HG02642 (cell line): ENCODE data around the gene RASGRF2.
A peak's percentile ranks its signal among the peaks of the same experiment; 100 is the strongest.
"Not testable (repeated sequence)": the region's sequence is repeated elsewhere in the genome, so short reads cannot be mapped to it uniquely, and the experiment has no call there.

Source experiments
- ATAC-seq: cut with Tn5 transposase; IDR thresholded peaks from one replicate; pipeline ENCODE4 v1.9.1; 2021; ENCODE audit warnings: mild to moderate bottlenecking; ENCODE audit not compliant: unreplicated experiment, poor library complexity

The RASGRF2 gene

DNA sequence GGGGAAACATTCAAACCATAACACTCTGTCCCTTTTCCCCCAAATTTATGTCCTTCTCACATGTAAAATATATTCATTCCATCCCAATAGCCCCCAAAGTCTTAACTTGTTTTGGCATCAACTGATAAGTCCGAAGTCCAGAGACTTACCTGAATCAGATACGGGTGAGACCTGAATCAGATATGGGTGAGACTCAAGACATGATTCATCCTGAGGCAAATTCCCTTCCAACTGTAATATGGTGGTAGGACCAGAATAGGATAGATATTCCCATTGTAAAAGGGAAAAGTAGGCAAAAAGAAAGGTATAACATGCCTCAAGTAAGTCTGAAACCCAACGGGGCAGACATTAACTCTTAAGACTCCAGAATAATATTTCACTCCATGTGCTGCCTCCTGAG, 157.4 kb downstream of the RASGRF2 start:
- no peak for ATAC-seq

DNA sequence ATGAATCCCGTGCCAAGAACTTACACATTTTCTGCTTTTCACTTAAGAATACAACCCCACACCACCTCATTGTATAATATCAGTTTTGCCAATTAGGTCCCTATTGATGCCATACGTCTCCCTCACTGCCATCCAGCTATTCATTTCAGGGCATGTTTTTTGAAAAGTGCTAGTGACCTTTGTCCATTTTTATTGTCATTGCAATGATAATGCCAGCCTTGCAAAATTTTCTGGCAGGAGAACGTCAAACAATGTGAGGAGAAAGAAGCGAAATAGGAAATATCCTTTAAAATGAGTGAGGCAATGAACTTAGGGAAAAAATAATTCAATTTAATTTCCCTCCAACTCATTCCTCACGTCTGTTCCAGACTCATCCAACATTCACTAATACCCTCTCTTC, 161.1 kb downstream of the RASGRF2 start:
- no peak for ATAC-seq

DNA sequence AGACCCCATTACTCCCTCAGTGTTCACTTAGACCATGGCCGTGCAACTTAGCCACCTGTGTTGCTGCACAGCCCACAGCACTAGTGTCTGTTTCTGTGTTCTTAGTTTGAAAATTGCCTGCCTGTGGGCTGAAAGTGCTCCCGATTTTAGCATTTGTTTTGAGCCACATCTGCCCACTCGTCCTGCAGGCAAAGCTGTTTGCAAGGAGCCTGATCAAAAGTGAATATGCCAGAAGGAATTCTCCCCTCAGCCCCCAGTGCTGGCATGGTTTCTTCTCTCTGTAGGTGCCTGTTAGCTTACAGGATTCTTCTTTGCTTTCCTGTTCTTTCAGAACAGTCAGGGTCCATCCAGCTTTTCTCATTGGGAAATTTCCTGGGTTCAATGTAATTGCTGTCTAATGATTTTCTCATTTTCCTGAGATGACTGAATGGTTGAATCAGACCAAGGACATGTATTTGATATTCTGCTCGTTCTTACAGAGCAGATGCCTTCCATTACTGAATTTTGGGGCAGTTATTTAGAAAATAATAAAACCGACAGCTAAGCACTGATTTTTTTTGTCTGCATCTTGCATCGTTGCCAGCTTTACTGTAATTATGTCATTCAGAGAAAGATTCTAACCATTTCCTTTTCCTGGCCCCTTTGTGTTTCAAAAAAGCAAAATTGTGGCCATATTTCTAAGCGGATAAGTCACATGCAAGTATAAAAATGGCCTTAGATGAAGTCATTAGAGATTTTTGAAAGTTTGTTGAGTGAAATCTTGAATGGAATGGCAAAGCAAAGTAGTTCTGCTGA, 161.9 kb downstream of the RASGRF2 start:
- ATAC-seq, result no peak

DNA sequence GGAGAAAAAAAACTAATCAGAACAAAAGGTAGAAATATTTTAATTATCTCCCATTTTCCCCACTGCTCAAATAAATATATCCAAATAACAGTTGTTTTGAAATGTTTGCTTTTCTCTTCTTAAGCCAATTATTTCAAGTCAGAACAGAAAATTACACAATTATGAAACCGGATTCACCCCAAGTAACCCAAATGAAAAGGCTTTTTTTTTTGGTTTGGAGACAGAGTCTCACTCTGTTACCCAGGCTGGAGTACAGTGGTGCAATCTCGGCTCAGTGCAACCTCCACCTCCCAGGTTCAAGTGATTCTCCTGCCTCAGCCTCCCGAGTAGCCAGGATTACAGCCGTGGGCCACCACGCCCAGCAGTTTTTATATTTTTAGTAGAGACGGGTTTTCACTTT, 164.5 kb downstream of the RASGRF2 start:
- ATAC-seq, result not testable (repeated sequence)

DNA sequence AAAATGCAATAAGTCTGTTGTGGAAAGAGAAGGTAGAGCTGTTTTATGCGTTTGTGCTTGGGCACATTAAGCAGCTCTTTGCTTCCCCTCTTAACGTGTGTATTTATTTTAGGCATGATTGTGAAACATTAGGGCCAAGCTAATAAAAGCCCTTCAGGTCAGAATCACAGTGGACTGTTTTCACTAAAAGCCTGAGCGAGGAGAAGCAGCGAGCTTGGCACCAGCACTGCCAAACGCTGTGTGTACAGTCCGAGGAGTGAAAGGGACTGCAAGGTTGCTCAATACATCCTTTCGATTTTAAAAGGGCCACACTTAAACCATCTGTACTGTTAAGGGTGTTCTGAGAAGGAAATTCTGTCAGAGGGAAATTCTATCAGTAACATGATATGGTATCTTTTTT, 165.8 kb downstream of the RASGRF2 start:
- no peak for ATAC-seq

DNA sequence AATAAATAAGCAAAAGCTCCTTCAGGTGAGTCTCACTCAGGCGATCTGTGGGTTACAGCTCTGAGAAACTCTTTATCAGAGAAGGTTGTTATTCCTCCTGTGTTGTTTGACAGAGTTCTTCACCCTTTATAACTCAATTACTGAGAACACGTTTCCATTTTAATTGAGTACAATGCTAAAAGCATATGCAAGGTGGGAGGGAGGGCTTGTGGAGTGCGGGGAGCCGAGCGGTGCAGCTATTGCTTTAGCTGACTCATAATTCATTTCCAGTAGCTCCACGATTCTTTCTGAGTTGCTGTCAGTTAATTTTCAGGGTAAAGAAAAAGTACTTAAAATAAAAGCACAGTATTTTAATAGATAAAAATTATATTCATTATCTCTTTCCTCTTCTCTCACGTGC, 168.3 kb downstream of the RASGRF2 start:
- no peak for ATAC-seq

DNA sequence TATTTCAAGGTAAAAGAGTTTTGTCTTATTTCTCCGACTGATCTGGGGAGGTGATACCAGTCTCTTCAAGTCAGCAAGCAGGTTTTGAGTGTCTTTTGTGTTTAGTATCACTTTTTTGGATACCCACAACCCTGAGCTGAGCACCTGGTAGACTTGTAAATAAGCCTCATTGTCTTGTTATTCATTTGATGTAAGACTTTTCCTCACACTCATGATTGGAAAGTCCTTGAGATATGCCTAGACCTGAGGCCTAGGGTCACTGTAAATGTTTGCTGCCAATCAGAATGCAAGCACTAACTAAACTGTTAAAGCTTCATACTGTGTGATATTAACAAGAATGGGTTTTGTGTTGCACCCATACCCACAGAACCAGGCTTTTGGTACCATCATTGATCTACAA, 172.2 kb downstream of the RASGRF2 start:
- no peak for ATAC-seq

DNA sequence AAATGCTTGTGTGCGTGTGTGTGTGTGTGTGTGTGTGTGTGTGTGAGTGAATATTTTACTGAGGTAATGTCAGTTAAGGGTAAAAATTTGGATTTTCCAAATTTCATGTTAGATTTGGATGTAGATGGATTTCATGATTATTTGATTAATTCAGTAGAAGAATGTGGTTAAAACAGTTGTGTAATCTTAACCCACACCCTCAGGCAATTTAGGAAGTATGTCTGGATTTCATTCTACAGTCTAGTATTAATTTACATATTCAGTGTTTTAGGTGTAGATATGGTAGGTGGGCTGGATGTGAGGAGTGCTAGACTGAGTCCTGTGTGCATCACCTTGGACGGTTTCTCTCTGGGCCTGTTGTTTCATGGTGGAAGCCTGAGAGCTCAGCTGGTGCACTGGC, 173.9 kb downstream of the RASGRF2 start:
- no peak for ATAC-seq

DNA sequence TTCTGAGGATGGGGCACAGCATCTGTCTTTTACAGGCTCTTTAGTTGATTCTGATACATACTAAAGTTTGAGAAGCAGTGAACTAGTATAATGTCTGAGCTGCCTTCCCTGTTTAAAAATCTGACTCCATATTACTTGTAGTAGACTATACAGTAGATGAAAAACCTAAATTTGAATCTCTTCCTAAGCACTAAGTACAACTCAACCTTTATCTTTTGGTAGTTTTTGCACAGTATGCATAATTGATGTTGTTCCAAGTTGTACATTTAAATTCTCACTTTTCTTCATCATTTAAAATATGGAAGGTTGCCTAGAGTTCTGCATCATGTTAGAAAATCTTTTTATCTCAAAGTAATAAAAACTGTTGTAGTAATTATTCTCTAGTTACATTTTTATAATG, 174.4 kb downstream of the RASGRF2 start:
- ATAC-seq, result no peak

DNA sequence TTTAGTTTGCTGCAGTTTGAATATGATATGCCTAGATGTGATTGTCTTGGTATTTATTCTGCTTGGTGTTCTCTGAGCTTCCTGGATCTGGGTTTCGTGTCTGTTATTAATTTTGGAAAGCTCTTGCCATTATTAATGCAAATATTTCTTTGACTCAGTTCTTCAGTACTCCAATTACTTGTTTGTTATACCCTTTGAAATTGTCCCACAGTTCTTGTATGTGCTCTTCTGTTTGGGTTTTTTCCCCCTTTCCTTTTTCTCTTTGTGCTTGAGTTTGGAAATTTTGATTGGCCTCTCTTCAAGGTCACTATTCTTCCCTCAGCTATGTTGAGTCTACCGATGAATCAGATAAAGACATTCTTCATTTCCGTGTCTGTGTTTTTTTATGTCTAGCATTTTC, 176.4 kb downstream of the RASGRF2 start:
- ATAC-seq, result no peak

DNA sequence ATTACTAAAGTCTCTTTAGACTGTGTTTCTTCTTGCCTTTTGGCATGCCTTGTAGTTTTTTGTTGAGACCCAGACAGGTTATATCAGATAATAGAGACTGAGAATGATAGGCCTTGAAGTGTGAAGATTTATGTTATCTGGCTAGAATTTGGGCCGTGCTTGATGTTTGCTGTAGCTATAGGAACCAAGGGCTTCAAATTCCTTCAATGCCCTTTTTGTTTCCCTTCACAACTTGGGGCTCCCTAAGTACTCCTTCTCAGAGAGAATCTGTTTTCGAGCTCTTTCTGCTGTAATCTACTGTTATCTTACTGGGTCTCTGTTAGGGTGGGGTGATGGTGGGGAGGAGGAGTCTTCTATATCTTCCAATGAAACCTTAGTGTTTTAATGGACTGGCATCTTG, 177.7 kb downstream of the RASGRF2 start:
- no peak for ATAC-seq

DNA sequence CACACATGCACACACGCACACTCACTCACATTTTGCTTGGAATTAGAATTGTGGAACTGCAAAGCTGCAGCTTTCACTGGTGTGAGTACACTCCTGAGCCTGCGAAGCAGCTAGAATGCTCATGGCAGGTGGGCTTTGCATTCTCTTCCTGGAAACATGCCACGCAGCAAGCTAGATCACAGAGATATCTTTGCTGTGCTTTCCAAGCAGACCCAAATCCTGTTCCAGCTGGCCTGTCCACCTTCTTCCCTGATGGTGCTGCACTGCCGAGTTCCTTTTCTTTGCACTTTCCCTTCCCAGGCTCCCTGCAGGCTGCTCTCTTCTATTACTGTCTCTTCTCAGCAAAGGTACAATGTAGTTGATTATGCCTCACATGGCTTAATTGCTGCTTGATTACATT, 180.3 kb downstream of the RASGRF2 start:
- ATAC-seq, result no peak

DNA sequence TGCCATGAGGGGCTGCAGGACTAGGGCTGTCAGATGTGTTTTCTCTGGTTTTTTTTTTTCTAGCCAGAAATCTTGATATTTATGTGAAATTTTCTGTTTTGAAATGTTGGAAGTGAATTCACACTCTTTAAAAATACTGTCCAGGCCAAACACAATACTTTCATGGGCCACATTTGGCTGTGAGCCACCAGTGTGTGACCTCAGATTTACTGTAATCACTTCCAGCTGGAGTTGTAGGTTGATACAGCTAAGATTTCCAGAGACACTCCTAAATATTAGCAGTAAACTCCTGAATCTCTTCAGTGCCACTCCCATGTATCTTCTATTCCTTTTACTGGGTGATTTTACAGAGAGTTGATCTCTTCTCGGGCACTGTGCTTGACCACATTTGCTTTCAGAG, 180.8 kb downstream of the RASGRF2 start:
- no peak for ATAC-seq

DNA sequence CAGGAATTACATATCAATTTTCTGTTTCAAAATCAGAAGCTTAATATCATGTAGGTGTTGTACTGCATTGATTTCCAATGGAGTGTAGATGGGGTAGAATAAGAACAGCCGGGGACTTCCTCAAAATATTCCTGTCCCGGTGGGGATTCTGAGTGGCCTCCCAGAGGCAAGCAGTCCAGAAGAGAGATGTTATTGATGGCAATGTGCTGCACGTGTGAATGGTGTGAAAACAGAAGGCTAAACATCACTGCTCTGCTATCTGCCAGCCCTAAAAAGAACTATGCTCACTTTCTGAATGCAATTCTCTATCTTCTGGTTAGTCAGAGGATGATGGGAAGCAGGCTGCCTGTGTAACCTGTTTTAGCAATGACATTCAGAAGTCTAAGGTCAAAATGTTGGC, 181.9 kb downstream of the RASGRF2 start:
- no peak for ATAC-seq

DNA sequence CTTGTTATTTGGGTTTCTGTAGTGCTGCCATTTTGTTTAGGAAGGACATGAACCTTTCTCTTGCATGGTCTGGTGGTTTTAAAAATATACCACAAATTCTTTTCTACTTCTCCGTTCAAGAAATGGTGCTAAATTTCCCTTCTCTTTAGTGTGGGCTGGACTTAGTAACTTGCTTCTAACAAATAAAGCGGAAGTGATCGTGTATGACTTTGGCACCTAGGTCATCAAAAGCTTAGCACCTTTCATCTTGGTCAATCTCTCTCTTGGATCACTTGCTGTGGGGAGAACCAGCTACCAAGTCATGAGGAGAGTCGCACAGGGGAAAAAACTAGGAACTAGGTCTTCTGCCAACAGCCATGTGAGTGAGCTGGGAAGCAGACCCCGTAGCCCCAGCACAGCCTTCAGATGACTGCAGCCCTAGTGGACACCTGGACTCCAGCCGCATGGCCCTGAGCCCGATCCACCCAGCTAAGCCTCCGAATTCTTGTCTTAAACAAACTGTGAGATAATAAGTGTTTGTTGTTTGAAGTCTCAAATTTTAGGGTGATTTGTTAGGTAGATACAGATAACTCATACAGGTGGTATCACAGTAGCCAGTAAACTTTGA, 185.3 kb downstream of the RASGRF2 start:
- ATAC-seq, result no peak

DNA sequence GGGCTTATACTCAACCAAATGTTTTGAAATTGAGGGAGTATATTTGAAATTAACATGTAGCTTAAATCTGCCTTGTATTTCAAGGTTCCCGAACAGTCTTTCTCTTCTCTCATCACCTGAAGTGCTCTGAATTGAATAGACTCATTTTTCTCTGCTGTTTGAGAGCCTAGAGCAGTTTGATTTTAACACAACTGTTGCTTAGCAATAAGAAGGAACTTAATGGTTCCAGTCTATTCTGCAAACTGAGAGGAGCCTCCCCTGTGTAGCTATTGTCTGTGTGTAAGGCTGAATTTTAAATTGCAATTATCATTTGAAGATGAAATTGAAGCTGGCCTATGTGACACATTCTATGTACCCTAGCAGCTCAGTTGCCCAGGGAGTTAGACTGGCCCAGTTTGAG, 185.9 kb downstream of the RASGRF2 start:
- ATAC-seq, result no peak

DNA sequence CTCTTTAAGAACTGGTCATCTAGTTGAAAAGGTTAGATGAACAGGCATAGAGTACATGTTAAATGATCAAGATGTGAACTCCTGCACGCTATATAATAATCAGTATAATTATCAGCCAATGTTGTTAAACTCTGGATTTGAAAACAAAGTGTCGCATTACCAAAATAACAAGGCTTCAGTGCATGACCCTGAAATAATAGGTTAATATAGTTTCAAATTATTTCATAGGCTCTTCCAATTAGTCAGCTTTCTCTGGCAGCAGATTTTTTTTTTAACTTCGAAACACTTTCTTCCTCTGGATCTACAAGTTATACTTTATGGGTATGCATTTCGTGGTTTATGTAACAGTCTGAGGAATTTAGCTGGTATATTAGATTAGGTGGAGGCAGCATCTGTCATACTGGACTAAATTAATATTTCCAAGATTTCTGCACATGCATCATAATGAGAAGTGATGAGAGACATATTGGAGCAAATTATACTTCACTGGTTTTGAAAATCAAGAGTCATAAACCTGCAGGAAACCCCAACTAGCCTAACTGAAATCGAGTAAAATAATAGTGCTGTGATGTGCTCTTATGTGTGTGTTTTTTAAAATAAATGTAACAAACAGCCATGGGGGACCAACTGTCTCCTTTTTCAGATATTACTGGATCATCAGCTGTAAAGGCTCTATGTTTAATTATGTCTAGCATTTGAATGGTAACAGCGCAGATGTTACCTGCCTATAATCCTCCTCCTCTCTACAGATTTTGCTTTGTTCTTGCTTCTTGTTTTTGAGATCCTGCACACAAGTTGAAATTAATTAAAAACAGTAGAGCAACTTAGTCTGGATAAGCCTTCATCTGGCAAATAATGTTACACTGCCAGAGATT, 187.1 kb downstream of the RASGRF2 start:
- ATAC-seq, result no peak

DNA sequence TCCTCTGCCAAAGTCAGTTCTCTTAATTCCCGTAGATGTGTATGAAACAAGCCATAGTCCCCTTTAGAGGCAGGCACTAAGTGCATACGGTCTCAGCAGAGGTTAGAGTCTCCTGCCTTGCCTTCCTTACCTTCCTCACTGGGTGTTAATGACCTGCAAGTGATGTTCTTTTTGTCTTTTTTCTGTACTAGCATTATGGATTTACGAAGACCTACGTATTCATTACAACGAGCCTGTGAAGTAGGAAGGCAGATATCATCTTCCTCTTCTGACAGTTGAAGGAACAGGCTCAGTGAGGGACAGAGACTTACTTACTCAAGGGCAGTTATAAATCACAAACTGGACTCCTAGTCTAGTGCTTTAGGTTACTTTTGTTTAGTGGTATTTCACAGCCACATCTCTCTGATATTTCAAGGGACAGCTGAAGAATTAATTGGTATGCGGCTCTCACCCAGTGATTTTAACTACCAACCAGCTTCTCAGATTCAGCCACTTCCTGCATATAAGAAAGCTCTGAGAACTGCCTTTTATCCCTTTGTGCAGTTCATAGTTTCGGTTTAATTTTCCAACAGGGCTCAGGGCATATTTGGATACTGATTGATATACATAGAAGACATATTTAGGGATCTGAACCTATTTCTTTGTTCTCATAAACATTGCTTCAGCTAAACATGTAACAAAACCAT, 187.9 kb downstream of the RASGRF2 start:
- ATAC-seq, result no peak

DNA sequence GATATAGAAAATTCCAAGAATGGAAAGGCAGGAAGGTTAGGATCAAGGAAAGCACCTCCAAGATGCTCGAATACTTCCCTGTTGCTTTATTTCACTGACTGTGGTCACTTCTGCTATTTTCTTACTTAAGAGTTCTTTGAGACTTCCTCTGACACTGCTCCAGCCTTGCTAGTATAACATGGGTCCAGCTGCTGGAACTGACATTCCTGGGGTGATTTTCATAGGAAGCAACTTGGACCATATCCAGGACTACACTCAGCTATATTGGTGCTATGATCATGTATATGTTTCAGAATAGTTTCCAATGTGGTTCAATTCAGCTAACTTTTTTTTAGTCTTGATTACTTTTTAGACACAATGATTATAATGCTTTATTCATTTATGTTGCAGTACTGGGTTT, 191.4 kb downstream of the RASGRF2 start:
- no peak for ATAC-seq

DNA sequence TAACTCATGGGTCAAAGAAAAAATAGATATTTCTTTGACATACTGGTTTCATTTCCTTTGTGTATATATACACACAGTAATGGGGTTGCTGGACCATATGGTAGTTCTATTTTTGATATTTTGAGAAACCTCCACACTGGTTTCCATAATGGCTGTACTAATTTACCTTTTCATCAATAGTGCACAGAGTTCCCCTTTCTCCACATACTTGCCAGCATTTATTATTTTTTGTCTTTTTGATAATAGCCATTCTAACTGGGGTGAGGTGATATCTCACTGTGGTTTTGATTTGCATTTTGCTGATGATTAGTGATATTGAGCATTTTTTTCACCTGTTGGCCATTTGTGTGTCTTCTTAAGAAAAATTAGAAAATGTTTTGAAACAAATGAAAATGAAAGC, 194.6 kb downstream of the RASGRF2 start:
- ATAC-seq, result peak; percentile 47

DNA sequence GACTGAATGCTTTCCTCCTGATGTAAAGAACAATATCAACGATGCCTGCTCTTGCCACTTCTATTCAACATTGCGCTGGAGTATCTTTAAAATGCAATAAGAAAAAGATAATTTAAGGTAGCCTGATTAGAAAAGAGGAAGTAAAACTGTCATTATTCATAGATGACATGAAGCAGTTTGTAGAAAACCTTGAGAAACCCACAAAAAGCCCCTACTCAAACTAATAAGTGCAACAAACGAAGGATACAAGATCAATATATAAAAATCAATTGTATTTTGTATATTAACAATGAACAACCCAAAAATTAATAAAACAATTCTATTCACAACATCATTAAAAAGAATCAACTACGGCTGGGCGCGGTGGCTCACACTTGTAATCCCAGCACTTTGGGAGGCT, 196.6 kb downstream of the RASGRF2 start:
- ATAC-seq, result no peak
